ENCODE results near the gene TSSK3. TPM values are rescaled to one million over a fixed set of nuclear protein-coding genes. Genes with fewer than 3 reads are reported as not detected.

TSSK3 gene
- total RNA-seq, 1 experiment from 2014 or later: 1.6 TPM

DNA sequence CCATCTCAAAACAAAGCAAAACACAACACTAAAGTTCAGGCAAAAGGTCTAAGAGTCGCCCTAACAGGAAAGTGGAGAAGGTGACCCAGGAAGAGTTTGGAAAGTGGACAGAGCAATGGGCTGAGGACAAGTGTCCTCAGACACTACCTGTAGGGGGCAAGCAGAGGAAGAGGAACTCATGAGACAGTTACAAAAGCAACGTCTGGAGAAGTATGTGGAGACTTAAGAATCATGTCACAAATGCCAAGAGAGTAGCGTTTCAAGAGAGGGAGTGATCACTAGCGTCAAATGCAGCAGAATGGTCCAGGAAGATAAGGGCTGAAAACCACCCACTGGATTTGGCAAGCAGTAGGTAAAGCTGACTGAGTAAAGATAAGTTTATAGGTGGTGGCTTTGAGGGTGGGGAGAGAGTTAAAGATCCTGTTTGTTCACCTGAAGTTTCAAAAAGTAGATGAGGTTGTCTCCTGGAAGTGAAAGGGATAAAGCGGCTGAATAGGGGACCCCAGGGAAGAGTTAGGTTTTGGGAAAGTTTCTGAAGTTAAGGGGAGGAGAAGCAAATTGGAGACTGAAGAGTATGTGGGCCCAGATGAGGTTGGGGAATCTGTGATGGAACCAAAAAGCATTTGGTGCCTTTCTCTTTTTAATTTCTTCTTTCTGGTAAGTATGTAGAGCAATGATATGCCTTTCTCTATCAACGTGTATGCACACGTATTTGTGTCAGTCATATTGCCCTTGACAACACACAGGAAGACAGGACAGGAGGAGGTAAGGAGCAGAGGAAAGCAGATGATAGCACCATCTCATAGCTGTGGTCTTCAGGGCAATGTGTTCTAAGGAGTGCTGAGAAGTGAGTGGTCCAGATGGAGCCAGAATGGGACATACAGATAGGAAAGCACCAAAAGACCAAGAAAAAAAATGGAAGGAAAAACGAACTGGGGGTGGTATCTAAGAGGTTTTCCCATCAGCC lies 28.8 kb downstream of the TSSK3 start:
- Histone ChIP-seq H4K91ac (ENCODE audit: insufficient read length, low read depth, low read length) (no peak overlapping the region), H3K23me2 (ENCODE audit: insufficient read length, low read depth, low read length, poor library complexity, severe bottlenecking) (peaks cover 4% of the 10 kb centered on the region), H2BK20ac (ENCODE audit: low read depth, low read length, poor library complexity, severe bottlenecking) (no peak overlapping the region), H2BK5ac (ENCODE audit: insufficient read length, low read length) (no peak overlapping the region), H2BK12ac (ENCODE audit: insufficient read length, low read depth, low read length) (no peak overlapping the region), H3K79me2 (ENCODE audit: insufficient read depth, low read length) (no peaks in the 10 kb centered on the region; the same call in 1 of the 2 replicates), H3K79me1 (ENCODE audit: insufficient read depth, low read depth, low read length, poor library complexity, severe bottlenecking) (peaks cover 5% of the 10 kb centered on the region), H2BK15ac (ENCODE audit: low read depth, low read length) (no peak overlapping the region), H3K4ac (ENCODE audit: low read depth, low read length) (no peak overlapping the region), H3T11ph (ENCODE audit: low read length) (no peak overlapping the region), H2BK120ac (ENCODE audit: low read depth, low read length, poor library complexity, severe bottlenecking) (no peak overlapping the region), H3K23ac (ENCODE audit: insufficient read length, low read depth, low read length) (no peak overlapping the region), H3K9ac (ENCODE audit: extremely low read depth, insufficient read length, low read length) (no peak overlapping the region), H4K5ac (ENCODE audit: insufficient read length, low read depth, low read length) (no peak overlapping the region), H4K8ac (replicated peaks; ENCODE audit: insufficient read length, low read depth, low read length) (no peak overlapping the region), H3K18ac (ENCODE audit: insufficient read length, low read depth, low read length) (no peak overlapping the region), H3K27me3 (ENCODE audit: insufficient read depth, low read length) (no peaks in the 10 kb centered on the region), H3K27ac (ENCODE audit: insufficient read length, low read depth, low read length) (no peak overlapping the region), H3K9me3 (ENCODE audit: control insufficient read depth, low read depth, low read length) (no peaks in the 10 kb centered on the region), H2AFZ (ENCODE audit: low read length) (no peak overlapping the region), H3K56ac (ENCODE audit: insufficient read length, low read depth, low read length) (no peak overlapping the region), H3K4me1 (ENCODE audit: insufficient read depth, low read length) (peaks cover 5% of the 10 kb centered on the region; the same call in 1 of the 2 replicates), H3K14ac (ENCODE audit: insufficient read depth, low read length) (no peak overlapping the region), H4K20me1 (ENCODE audit: control insufficient read depth, insufficient read depth, insufficient read length) (no peaks in the 10 kb centered on the region), H2AK5ac (ENCODE audit: insufficient read length, low read length) (no peak overlapping the region), H3K4me2 (ENCODE audit: insufficient read depth, insufficient read length, low read length) (no peak overlapping the region)
- no peak overlapping the region for H3K27ac Mint-ChIP-seq
- peaks cover 10 to 23% (median 17%) of the 10 kb centered on the region in 3 experiments for H3K36me3 Mint-ChIP-seq (ENCODE audit: insufficient read depth in 1 of 3, low read depth in 3 of 3)
- no peak overlapping the region for H3K4me3 Mint-ChIP-seq
- H3K4me1 Mint-ChIP-seq: peaks cover 12% of the 10 kb centered on the region in 2 experiments
- no CpG with 5 or more reads among the region's 8 CpGs for WGBS (ENCODE audit: extremely low coverage, insufficient read length, low lambda C conversion rate)
- no peaks in the 10 kb centered on the region; a peak in 1 of 5 replicates for H3K9me3 Mint-ChIP-seq
- DNase-seq: no peak
- H3K27me3 Mint-ChIP-seq (ENCODE audit: low read depth): no peaks in the 10 kb centered on the region
- no peak for TF ChIP-seq CTCF (conservative IDR thresholded peaks at IDR 0.05)

Data from H9 (cell line).